ENCODE data around the gene KCNMB1.

The KCNMB1 gene

DNA sequence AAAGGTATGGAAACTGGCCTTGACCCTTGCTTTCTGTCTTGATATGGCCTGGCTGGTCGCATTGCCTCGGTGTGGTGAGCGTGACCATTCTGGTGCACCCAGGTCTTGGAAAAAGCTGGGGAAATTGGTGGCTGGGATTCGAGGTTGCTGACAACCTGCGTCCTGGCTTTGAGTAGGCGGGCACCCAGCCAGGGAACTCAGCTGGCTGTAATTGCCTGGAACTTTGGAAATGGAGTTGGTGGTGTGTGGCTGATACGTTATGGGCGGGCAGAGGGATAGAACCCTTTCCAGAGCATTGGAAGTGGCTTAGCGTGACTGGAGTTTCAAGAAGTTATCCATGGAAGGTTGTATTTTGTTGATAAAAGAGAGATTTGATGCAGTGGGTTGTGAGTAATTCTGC lies 35.2 kb downstream of the KCNMB1 start:
- Histone ChIP-seq H3K4me3 (ENCODE audit: low read length) (no peak overlapping the region), H3K9ac (ENCODE audit: low read length) (no peak overlapping the region), H3K27ac (ENCODE audit: low read length) (no peak overlapping the region), H3K4me1 (ENCODE audit: control insufficient read depth, low read depth, low read length) (peaks cover 15% of the 10 kb centered on the region), H3K27me3 (ENCODE audit: control insufficient read depth, insufficient read depth, low read length) (peaks cover 9% of the 10 kb centered on the region), H3K36me3 (ENCODE audit: control insufficient read depth, low read depth, low read length) (no peaks in the 10 kb centered on the region), H3K9me3 (ENCODE audit: control insufficient read depth, low read depth, low read length) (no peaks in the 10 kb centered on the region)

GRCh38 chr5:170353011-170353761 lies 36.0 kb downstream of the KCNMB1 start:
- Histone ChIP-seq H3K36me3 (ENCODE audit: control insufficient read depth, low read depth, low read length) (no peaks in the 10 kb centered on the region), H3K9me3 (ENCODE audit: control insufficient read depth, low read depth, low read length) (no peaks in the 10 kb centered on the region), H3K9ac (ENCODE audit: low read length) (no peak overlapping the region), H3K27ac (ENCODE audit: low read length) (no peak overlapping the region), H3K4me3 (ENCODE audit: low read length) (no peak overlapping the region), H3K4me1 (ENCODE audit: control insufficient read depth, low read depth, low read length) (peaks cover 15% of the 10 kb centered on the region), H3K27me3 (ENCODE audit: control insufficient read depth, insufficient read depth, low read length) (peaks cover 9% of the 10 kb centered on the region)

DNA sequence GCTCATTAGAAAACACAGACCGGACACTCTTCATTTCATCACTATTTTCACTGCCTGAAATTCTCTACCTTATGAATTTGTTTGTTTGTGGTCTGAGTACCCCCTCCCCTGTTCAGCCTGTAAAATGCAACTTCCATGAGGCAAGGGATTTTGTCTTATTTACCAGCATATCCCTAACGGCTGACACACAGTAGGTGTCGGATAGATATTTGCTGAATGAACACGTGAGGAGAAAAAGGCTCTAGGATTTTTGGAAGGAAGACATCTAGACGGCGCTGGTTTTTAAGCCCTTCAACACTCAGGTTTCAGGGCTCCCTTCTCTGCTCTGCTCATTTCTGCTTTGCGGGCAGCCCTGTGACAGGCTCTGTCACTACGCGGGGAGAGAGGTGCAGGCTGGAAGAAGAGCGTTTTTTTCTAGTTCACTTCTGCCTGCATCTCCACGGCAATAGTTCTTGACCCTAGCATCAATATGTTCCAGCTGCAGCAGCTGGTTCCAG lies 41.0 kb downstream of the KCNMB1 start:
- Histone ChIP-seq H3K27ac (ENCODE audit: low read length) (no peak overlapping the region), H3K36me3 (ENCODE audit: control insufficient read depth, low read depth, low read length) (no peaks in the 10 kb centered on the region), H3K9ac (ENCODE audit: low read length) (no peak overlapping the region), H3K27me3 (ENCODE audit: control insufficient read depth, insufficient read depth, low read length) (no peaks in the 10 kb centered on the region), H3K4me3 (ENCODE audit: low read length) (no peak overlapping the region), H3K4me1 (ENCODE audit: control insufficient read depth, low read depth, low read length) (peaks cover 7% of the 10 kb centered on the region), H3K9me3 (ENCODE audit: control insufficient read depth, low read depth, low read length) (no peaks in the 10 kb centered on the region)

- no peaks in the 10 kb centered on the region for H3K9me3 ChIP-seq (ENCODE audit: control insufficient read depth, low read depth, low read length)
- H3K36me3 ChIP-seq (ENCODE audit: control insufficient read depth, low read depth, low read length) = no peaks in the 10 kb centered on the region
- no peak overlapping the region for H3K4me3 ChIP-seq (ENCODE audit: low read length)
- H3K9ac ChIP-seq (ENCODE audit: low read length) = no peak overlapping the region
- no peaks in the 10 kb centered on the region for H3K4me1 ChIP-seq (ENCODE audit: control insufficient read depth, low read depth, low read length)
- H3K27ac ChIP-seq (ENCODE audit: low read length) = no peak overlapping the region
- H3K27me3 ChIP-seq (ENCODE audit: control insufficient read depth, insufficient read depth, low read length) = no peaks in the 10 kb centered on the region
Observed at GRCh38 chr5:170347022-170347567, 42.1 kb downstream of the KCNMB1 start.

DNA sequence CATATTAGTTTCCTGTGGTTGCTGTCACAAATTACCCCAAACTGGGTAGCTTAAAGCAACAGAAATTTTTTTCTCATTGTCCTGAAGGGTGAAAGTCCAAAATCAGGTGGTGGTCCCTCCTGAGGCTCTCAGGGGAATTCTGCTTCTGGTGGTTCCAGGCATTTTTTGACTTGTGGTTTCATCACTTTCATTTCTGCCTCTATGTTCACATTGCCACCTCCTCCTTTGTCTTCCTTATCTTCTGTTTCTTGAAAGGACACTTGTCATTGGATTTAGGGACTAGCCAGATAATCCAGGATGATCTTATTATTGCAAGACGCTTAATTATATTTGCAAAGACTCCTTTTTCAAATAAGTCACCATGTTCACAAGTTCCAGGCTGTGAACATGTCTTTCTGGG lies 43.2 kb downstream of the KCNMB1 start:
- no peak overlapping the region for H3K4me3 ChIP-seq (ENCODE audit: low read length)
- H3K9ac ChIP-seq (ENCODE audit: low read length) = no peak overlapping the region
- no peaks in the 10 kb centered on the region for H3K9me3 ChIP-seq (ENCODE audit: control insufficient read depth, low read depth, low read length)
- H3K27ac ChIP-seq (ENCODE audit: low read length) = no peak overlapping the region
- no peaks in the 10 kb centered on the region for H3K36me3 ChIP-seq (ENCODE audit: control insufficient read depth, low read depth, low read length)
- no peaks in the 10 kb centered on the region for H3K4me1 ChIP-seq (ENCODE audit: control insufficient read depth, low read depth, low read length)
- no peaks in the 10 kb centered on the region for H3K27me3 ChIP-seq (ENCODE audit: control insufficient read depth, insufficient read depth, low read length)

DNA sequence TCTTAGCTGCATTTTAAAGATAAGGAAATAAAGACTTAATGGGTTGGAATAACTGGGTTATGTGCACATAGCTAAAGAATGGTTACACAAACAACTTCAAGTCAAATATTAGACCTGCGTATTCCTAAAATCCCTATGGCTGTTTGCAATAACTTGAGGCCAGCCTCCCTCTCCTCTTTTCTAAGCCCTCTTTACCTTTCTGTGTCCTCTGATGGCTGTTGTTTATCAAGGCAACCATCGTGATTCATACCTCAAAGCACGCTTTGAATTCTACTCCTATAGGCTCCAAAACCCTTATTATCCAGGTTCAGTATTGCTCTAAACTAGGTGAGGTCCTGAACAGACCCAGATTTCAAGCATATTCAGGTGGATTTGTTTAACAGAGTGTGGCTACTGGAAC lies 46.0 kb downstream of the KCNMB1 start:
- H3K27me3 ChIP-seq (ENCODE audit: control insufficient read depth, insufficient read depth, low read length) = no peaks in the 10 kb centered on the region
- no peaks in the 10 kb centered on the region for H3K36me3 ChIP-seq (ENCODE audit: control insufficient read depth, low read depth, low read length)

DNA sequence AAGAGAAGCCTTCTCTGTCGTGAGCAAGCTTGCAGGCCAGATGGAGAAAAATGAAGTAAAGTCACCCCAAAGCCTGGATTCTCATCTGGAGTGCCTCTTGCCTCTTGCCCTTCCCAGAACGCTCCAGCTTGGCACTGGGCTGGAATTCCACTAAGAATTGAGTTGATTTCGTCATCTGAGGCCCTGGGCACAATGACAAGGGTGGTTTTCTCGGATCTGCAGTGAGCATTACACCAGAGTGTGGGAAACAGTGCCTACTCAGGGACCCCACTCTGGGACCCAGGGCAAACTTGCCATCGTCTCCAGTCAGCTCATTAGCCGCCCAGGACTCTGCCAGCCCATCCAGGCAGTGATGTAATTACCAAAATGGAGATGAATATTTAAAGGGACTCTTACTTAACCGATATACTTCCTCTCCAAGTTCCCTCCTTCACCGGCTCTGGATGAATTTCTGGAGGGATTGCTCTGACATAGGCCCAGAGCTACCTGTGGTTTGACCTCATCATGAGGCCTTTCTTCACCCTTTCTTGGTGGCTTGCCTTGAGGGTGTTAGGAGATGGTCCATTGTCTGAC lies 46.9 kb downstream of the KCNMB1 start:
- Histone ChIP-seq H3K4me1 (ENCODE audit: control insufficient read depth, low read depth, low read length) (peaks cover 5% of the 10 kb centered on the region), H3K36me3 (ENCODE audit: control insufficient read depth, low read depth, low read length) (no peaks in the 10 kb centered on the region), H3K27me3 (ENCODE audit: control insufficient read depth, insufficient read depth, low read length) (no peaks in the 10 kb centered on the region), H3K27ac (ENCODE audit: low read length) (no peak overlapping the region), H3K9ac (ENCODE audit: low read length) (no peak overlapping the region), H3K4me3 (ENCODE audit: low read length) (no peak overlapping the region), H3K9me3 (ENCODE audit: control insufficient read depth, low read depth, low read length) (no peaks in the 10 kb centered on the region)

More for the DNA sequence above, 46.0 kb downstream of the KCNMB1 start:
- Histone ChIP-seq H3K4me3 (ENCODE audit: low read length) (no peak overlapping the region), H3K9me3 (ENCODE audit: control insufficient read depth, low read depth, low read length) (no peaks in the 10 kb centered on the region), H3K9ac (ENCODE audit: low read length) (no peak overlapping the region), H3K4me1 (ENCODE audit: control insufficient read depth, low read depth, low read length) (no peaks in the 10 kb centered on the region), H3K27ac (ENCODE audit: low read length) (no peak overlapping the region)

DNA sequence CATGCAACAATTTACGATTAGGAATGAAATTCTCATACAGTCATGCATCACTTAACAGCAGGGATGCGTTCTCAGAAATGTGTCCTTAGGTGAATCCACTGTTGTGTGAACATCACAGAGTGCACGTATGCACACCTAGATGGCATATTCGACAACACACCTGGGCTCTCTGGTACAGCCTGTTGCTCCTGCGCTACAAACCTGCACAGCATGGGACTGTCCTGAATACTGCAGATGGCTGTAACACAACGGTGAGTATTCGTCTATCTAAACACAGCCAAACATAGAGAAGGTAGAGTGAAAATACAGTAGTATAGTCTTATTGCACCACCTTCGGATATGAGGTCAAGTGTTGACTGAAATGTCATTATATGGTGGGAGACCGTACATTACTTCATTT lies 47.6 kb downstream of the KCNMB1 start:
- no peaks in the 10 kb centered on the region for H3K36me3 ChIP-seq (ENCODE audit: control insufficient read depth, low read depth, low read length)
- H3K9me3 ChIP-seq (ENCODE audit: control insufficient read depth, low read depth, low read length) = no peaks in the 10 kb centered on the region
- H3K9ac ChIP-seq (ENCODE audit: low read length) = no peak overlapping the region
- H3K27me3 ChIP-seq (ENCODE audit: control insufficient read depth, insufficient read depth, low read length) = no peaks in the 10 kb centered on the region
- H3K4me3 ChIP-seq (ENCODE audit: low read length) = no peak overlapping the region
- peaks cover 12% of the 10 kb centered on the region for H3K4me1 ChIP-seq (ENCODE audit: control insufficient read depth, low read depth, low read length)
- H3K27ac ChIP-seq (ENCODE audit: low read length) = no peak overlapping the region

DNA sequence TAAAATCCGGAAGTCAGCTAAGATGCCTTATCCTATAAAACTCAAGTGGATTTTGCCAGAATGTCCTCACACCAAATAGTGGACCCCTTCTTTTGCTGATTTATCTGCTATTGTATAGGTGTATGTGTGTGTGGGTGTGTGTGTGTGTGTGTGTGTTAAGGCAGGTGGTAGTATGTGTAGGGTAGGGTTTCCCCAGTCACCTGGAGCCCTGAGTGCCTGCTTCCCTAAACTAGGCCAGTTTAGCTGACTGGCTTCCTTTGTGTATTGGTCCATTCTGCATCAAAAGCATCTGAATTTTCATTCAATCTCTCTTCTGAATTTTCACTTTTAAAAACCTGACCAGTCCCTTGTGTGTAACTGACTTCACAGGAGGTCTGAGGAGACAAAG lies 49.4 kb downstream of the KCNMB1 start:
- peaks cover 12% of the 10 kb centered on the region for H3K4me1 ChIP-seq (ENCODE audit: control insufficient read depth, low read depth, low read length)
- no peaks in the 10 kb centered on the region for H3K36me3 ChIP-seq (ENCODE audit: control insufficient read depth, low read depth, low read length)
- H3K27me3 ChIP-seq (ENCODE audit: control insufficient read depth, insufficient read depth, low read length) = no peaks in the 10 kb centered on the region
- H3K4me3 ChIP-seq (ENCODE audit: low read length) = no peak overlapping the region
- H3K9me3 ChIP-seq (ENCODE audit: control insufficient read depth, low read depth, low read length) = no peaks in the 10 kb centered on the region
- no peak overlapping the region for H3K27ac ChIP-seq (ENCODE audit: low read length)
- no peak overlapping the region for H3K9ac ChIP-seq (ENCODE audit: low read length)

- peaks cover 15% of the 10 kb centered on the region for H3K4me1 ChIP-seq (ENCODE audit: control insufficient read depth, low read depth, low read length)
- no peaks in the 10 kb centered on the region for H3K27me3 ChIP-seq (ENCODE audit: control insufficient read depth, insufficient read depth, low read length)
- no peak overlapping the region for H3K27ac ChIP-seq (ENCODE audit: low read length)
- no peaks in the 10 kb centered on the region for H3K9me3 ChIP-seq (ENCODE audit: control insufficient read depth, low read depth, low read length)
- no peaks in the 10 kb centered on the region for H3K36me3 ChIP-seq (ENCODE audit: control insufficient read depth, low read depth, low read length)
- no peak overlapping the region for H3K9ac ChIP-seq (ENCODE audit: low read length)
- H3K4me3 ChIP-seq (ENCODE audit: low read length) = no peak overlapping the region
Observed at GRCh38 chr5:170338933-170339779, 50.0 kb downstream of the KCNMB1 start.

DNA sequence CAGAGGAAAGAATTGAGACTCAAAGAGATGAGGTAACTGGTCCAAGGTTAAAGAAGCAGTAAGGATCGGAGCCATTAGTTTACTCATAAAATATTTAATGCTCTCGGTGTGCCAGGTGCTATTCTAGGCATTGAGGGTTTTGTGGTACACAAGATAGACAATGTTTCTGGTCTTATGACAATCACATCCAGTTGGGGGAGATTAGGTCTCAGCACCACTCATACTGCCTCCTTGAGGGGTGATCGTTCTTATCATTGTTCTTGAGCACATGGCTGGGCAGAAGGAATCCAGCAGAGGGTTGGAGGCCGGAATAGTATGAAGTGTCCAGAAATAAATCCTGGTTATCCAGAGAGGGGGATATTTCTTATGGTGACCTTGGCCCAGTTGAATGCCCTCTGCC lies 50.9 kb downstream of the KCNMB1 start:
- no peaks in the 10 kb centered on the region for H3K27me3 ChIP-seq (ENCODE audit: control insufficient read depth, insufficient read depth, low read length)
- no peaks in the 10 kb centered on the region for H3K36me3 ChIP-seq (ENCODE audit: control insufficient read depth, low read depth, low read length)
- H3K4me3 ChIP-seq (ENCODE audit: low read length) = no peak overlapping the region
- H3K9ac ChIP-seq (ENCODE audit: low read length) = no peak overlapping the region
- H3K27ac ChIP-seq (ENCODE audit: low read length) = no peak overlapping the region
- H3K9me3 ChIP-seq (ENCODE audit: control insufficient read depth, low read depth, low read length) = no peaks in the 10 kb centered on the region
- H3K4me1 ChIP-seq (ENCODE audit: control insufficient read depth, low read depth, low read length) = peaks cover 24% of the 10 kb centered on the region

All from iPS-18a (cell line).